PC-3 (cell line): ENCODE results near the gene GHRL. TPM values are rescaled to one million over a fixed set of nuclear protein-coding genes. Genes with fewer than 3 reads are reported as not detected.

ENCODE experiments used
- ATAC-seq: fragments of 200-7000 bp; cut with Tn5 transposase; 2 replicates; pipeline ENCODE4 v1.9.1; 2020; ENCODE audit warnings: mild to moderate bottlenecking, moderate library complexity
- BruUV-seq: library from RNA; stranded (reverse); fragments of 400-500 nt; replicated peaks from 2 replicates; lab custom pipeline; 2021; lab: Mats Ljungman, UMichigan
- CTCF ChIA-PET: fragments of 300-600 bp; sonication (Branson Sonifier 250); formaldehyde crosslinking; loops from one replicate; lab custom pipeline; 2022; ENCODE audit warnings: antibody characterized with exemption; lab: Charles Lee
- POLR2A ChIA-PET: fragments of 300-600 bp; sonication (Branson Sonifier 250); formaldehyde crosslinking; loops from one replicate; lab custom pipeline; 2022; ENCODE audit warnings: antibody characterized with exemption; ENCODE audit not compliant: unreplicated experiment; lab: Charles Lee
- DNase-seq: peaks from one replicate; pipeline ENCODE4 v3.0.0-alpha.2; 2015
- H2AFZ ChIP-seq: fragments of 300-600 bp; sonication (generic); 2 replicates; pipeline ENCODE4 v1.6.0; 2016; ENCODE audit warnings: antibody characterized with exemption, low read length
- H3F3A ChIP-seq: fragments of 300-600 bp; sonication (generic); one replicate; pipeline ENCODE4 v1.6.0; 2017; ENCODE audit warnings: antibody characterized with exemption, low read length, control low read depth, mild to moderate bottlenecking; ENCODE audit not compliant: unreplicated experiment
- H3K27ac ChIP-seq: fragments of 300-600 bp; sonication (generic); 2 replicates; pipeline ENCODE4 v1.5.1; 2016; ENCODE audit warnings: mild to moderate bottlenecking, low read length
- H3K27me3 ChIP-seq: fragments of 300-600 bp; sonication (generic); 2 replicates; pipeline ENCODE4 v1.6.1; 2016; ENCODE audit warnings: low read length, mixed read lengths
- H3K36me3 ChIP-seq: fragments of 300-600 bp; sonication (generic); 2 replicates; pipeline ENCODE4 v1.6.1; 2016; ENCODE audit warnings: low read depth, mixed run types, low read length, mixed read lengths
- H3K4me1 ChIP-seq: fragments of 300-600 bp; sonication (generic); 2 replicates; pipeline ENCODE4 v1.5.1; 2016; ENCODE audit warnings: low read length; ENCODE audit not compliant: insufficient read depth
- H3K4me2 ChIP-seq: fragments of 300-600 bp; sonication (generic); 2 replicates; pipeline ENCODE4 v1.6.0; 2016; ENCODE audit warnings: low read length
- H3K4me3 ChIP-seq: fragments of 300-600 bp; sonication (generic); 2 replicates; pipeline ENCODE4 v1.5.1; 2016; ENCODE audit warnings: mild to moderate bottlenecking, low read length, mixed read lengths
- H3K79me2 ChIP-seq: fragments of 300-600 bp; sonication (generic); 2 replicates; pipeline ENCODE4 v1.6.1; 2017; ENCODE audit warnings: low read length, mixed read lengths
- H3K9ac ChIP-seq: fragments of 300-600 bp; sonication (generic); 2 replicates; pipeline ENCODE4 v1.6.0; 2016; ENCODE audit warnings: mild to moderate bottlenecking, low read length
- H3K9me2 ChIP-seq: fragments of 300-600 bp; sonication (generic); replicated peaks from 2 replicates; pipeline ENCODE4 v1.6.1; 2016; ENCODE audit warnings: mixed run types, low read length, mixed read lengths
- H3K9me3 ChIP-seq: fragments of 300-600 bp; sonication (generic); 2 replicates; pipeline ENCODE4 v1.6.1; 2016; ENCODE audit warnings: low read length, mixed read lengths
- H4K20me1 ChIP-seq: fragments of 300-600 bp; sonication (generic); 2 replicates; pipeline ENCODE4 v1.6.1; 2016; ENCODE audit warnings: low read length, mixed read lengths
- CTCF ChIP-seq: fragments of 300-600 bp; sonication (generic); conservative IDR thresholded peaks from 2 replicates; pipeline ENCODE4 v1.5.1; 2017; ENCODE audit warnings: antibody characterized with exemption, low read depth, mild to moderate bottlenecking, low read length
- EZH2 ChIP-seq: fragments of 300-600 bp; sonication (generic); IDR thresholded peaks from one replicate; pipeline ENCODE4 v1.6.1; 2017; ENCODE audit warnings: antibody characterized with exemption, mild to moderate bottlenecking, low read length; ENCODE audit not compliant: unreplicated experiment
- EZH2phosphoT487 ChIP-seq: fragments of 300-600 bp; sonication (generic); IDR thresholded peaks from 2 replicates; pipeline ENCODE4 v1.6.1; 2018; ENCODE audit warnings: mild to moderate bottlenecking, antibody characterized with exemption, low read length, borderline replicate concordance
- intact Hi-C: fragments of 100-400 bp; cut with micrococcal nuclease; formaldehyde crosslinking; loops from 2 replicates; pipeline ENCODE4 v1.9.0; 2023
- total RNA-seq: library from RNA; depleted of rRNA; stranded (reverse); fragments of >200 nt; gene quantifications from 2 replicates; pipeline ENCODE4 v1.2.3, GENCODE V29; 2014

GHRL gene
- total RNA-seq, 1 experiment from 2014 or later, result not detected

- Histone ChIP-seq H3K27ac (no peak overlapping the region), H3K9me2 (no peaks in the 10 kb centered on the region), H3K4me1 (no peaks in the 10 kb centered on the region), H3K9ac (no peak overlapping the region), H3K27me3 (no peaks in the 10 kb centered on the region), H4K20me1 (peaks cover 2% of the 10 kb centered on the region; the same call in 1 of the 2 replicates), H3K36me3 (peaks cover 26% of the 10 kb centered on the region), H2AFZ (no peak overlapping the region), H3F3A (no peaks in the 10 kb centered on the region), H3K4me3 (no peak overlapping the region), H3K79me2 (peaks cover 19% of the 10 kb centered on the region), H3K9me3 (no peaks in the 10 kb centered on the region), H3K4me2 (no peak overlapping the region)
- intact Hi-C loops, result loop anchor here (10.0 kb wide), 1 partner anchor 435 kb away; the partner anchor contains the start of gene RPUSD3
- TF ChIP-seq CTCF (no peak), EZH2 (no peak), EZH2phosphoT487 (no peak)
- DNase-seq, result no peak
- no TSS peak for BruUV-seq
- CTCF ChIA-PET, result no interaction called here
- POLR2A ChIA-PET, result no interaction called here
- ATAC-seq, result no peak
Measured at GRCh38 chr3:10279384-10280176, 13.2 kb downstream of the GHRL start.

GRCh38 chr3:10278501-10278900, 14.2 kb downstream of the GHRL start:
- Histone ChIP-seq H3K4me1 (no peaks in the 10 kb centered on the region), H3K9ac (no peak overlapping the region), H3F3A (no peaks in the 10 kb centered on the region), H3K4me2 (no peak overlapping the region), H3K79me2 (peaks cover 30% of the 10 kb centered on the region), H3K9me2 (no peaks in the 10 kb centered on the region), H3K4me3 (no peak overlapping the region), H2AFZ (no peak overlapping the region), H3K9me3 (no peaks in the 10 kb centered on the region), H3K27ac (no peak overlapping the region), H3K27me3 (no peaks in the 10 kb centered on the region), H3K36me3 (peaks cover 24% of the 10 kb centered on the region), H4K20me1 (peaks cover 13% of the 10 kb centered on the region; the same call in 1 of the 2 replicates)
- no peak for TF ChIP-seq EZH2
- no peak for TF ChIP-seq CTCF
- no peak for TF ChIP-seq EZH2phosphoT487
- DNase-seq (no peak), ATAC-seq (no peak)
- CTCF ChIA-PET, result no interaction called here
- intact Hi-C loops, result no loop called here
- POLR2A ChIA-PET, result no interaction called here
- no TSS peak for BruUV-seq

- DNase-seq, result no peak
- H3K4me1 ChIP-seq, result no peaks in the 10 kb centered on the region
- H3K4me3 ChIP-seq, result no peak overlapping the region
- POLR2A ChIA-PET, result no interaction called here
- H3K27ac ChIP-seq, result no peak overlapping the region
- BruUV-seq, result no TSS peak
- H3K9me3 ChIP-seq, result no peaks in the 10 kb centered on the region
- H3K9ac ChIP-seq, result no peak overlapping the region
- CTCF ChIA-PET, result no interaction called here
- no peak overlapping the region for H2AFZ ChIP-seq
- no peak overlapping the region for H3K4me2 ChIP-seq
- ATAC-seq, result no peak
- TF ChIP-seq EZH2phosphoT487 (no peak), EZH2 (no peak), CTCF (no peak)
- H3K27me3 ChIP-seq, result no peaks in the 10 kb centered on the region
- H3K36me3 ChIP-seq, result peaks cover 21% of the 10 kb centered on the region; the same call in 1 of the 2 replicates
- H4K20me1 ChIP-seq, result peaks cover 20% of the 10 kb centered on the region; the same call in 1 of the 2 replicates
- H3K9me2 ChIP-seq, result no peaks in the 10 kb centered on the region
- peaks cover 43% of the 10 kb centered on the region for H3K79me2 ChIP-seq
- no peaks in the 10 kb centered on the region for H3F3A ChIP-seq
- intact Hi-C loops, result no loop called here
Measured at GRCh38 chr3:10277115-10277625, 15.6 kb downstream of the GHRL start.
